Suprapubic skin (tissue), 4 donors: ENCODE measurements around the gene GPRC5A.

Experiments
- POLR2A ChIP-seq, 2 donors: fragments of 450-650 bp; IDR thresholded peaks; one replicate each; pipeline ENCODE4 v1.6.1; 2017; ENCODE audit warnings: antibody characterized with exemption in 2 of 2, mild to moderate bottlenecking in 2 of 2, moderate library complexity in 2 of 2
- POLR2AphosphoS5 ChIP-seq, 3 donors: sonication (generic); formaldehyde crosslinking; IDR thresholded peaks; one replicate each; pipeline ENCODE4 v1.6.1; 2017; ENCODE audit warnings: antibody characterized with exemption in 3 of 3
- TF ChIP-seq, protein P1 (sequence below), 2 donors: fragments of 200-600 bp in 1 of 2; fragments of 450-650 bp in 1 of 2; sonication (generic) in 1 of 2; IDR thresholded peaks; one replicate each; pipeline ENCODE4 v1.5.1; 2016 to 2019; ENCODE audit warnings: antibody characterized with exemption in 2 of 2, mild to moderate bottlenecking in 1 of 2, moderate library complexity in 1 of 2

- TF ChIP-seq, protein P1, sequence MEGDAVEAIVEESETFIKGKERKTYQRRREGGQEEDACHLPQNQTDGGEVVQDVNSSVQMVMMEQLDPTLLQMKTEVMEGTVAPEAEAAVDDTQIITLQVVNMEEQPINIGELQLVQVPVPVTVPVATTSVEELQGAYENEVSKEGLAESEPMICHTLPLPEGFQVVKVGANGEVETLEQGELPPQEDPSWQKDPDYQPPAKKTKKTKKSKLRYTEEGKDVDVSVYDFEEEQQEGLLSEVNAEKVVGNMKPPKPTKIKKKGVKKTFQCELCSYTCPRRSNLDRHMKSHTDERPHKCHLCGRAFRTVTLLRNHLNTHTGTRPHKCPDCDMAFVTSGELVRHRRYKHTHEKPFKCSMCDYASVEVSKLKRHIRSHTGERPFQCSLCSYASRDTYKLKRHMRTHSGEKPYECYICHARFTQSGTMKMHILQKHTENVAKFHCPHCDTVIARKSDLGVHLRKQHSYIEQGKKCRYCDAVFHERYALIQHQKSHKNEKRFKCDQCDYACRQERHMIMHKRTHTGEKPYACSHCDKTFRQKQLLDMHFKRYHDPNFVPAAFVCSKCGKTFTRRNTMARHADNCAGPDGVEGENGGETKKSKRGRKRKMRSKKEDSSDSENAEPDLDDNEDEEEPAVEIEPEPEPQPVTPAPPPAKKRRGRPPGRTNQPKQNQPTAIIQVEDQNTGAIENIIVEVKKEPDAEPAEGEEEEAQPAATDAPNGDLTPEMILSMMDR (IDR thresholded peaks at IDR 0.05): no peak
- TF ChIP-seq POLR2A (IDR thresholded peaks at IDR 0.05) (no peak), POLR2AphosphoS5 (IDR thresholded peaks at IDR 0.05) (no peak)
These were observed 37.9 kb upstream of the GPRC5A start for GRCh38 chr12:12853435-12853834.
